SK-N-SH (cell line): ENCODE results near the gene HSD17B12. TPM values are rescaled to one million over a fixed set of nuclear protein-coding genes. Genes with fewer than 3 reads are reported as not detected.

Experiments
- CTCF ChIA-PET: fragments of 300-600, 350-600 bp; formaldehyde crosslinking; extraction: SDS; loops from one replicate; lab custom pipeline; 2021; lab: Yijun Ruan, JAX
- POLR2A ChIA-PET: fragments of 350-600 bp; sonication (Branson Sonifier 250); formaldehyde crosslinking; extraction: SDS; loops from one replicate; lab custom pipeline; 2020; ENCODE audit warnings: antibody characterized with exemption, inconsistent platforms; lab: Yijun Ruan, JAX
- DNase-seq: peaks from one replicate; pipeline ENCODE4 v3.0.0; 2012
- H2AFZ ChIP-seq: fragments of 200-600 bp; sonication (generic); 2 replicates; pipeline ENCODE4 v1.8.1; 2016; ENCODE audit warnings: antibody characterized with exemption, mild to moderate bottlenecking, low read depth
- H3F3A ChIP-seq: fragments of 200-600 bp; sonication (generic); replicated peaks from 2 replicates; pipeline ENCODE3; 2016; ENCODE audit warnings: antibody characterized with exemption, mild to moderate bottlenecking; ENCODE audit not compliant: insufficient read depth
- H3K27ac ChIP-seq, 2 experiments: fragments of 200-500 bp in 1 of 2; fragments of 200-600 bp in 1 of 2; sonication (Bioruptor generic) in 1 of 2; sonication (generic), shearing (Covaris generic) in 1 of 2; 2 replicates each; pipeline versions ENCODE4 v1.5.1 to v1.6.1; 2014 to 2016; ENCODE audit warnings: low read depth in 2 of 2, inconsistent platforms in 1 of 2, low read length in 1 of 2, mild to moderate bottlenecking in 1 of 2, mixed read lengths in 1 of 2
- H3K27me3 ChIP-seq: fragments of 200-600 bp; sonication (generic), shearing (Covaris generic); 2 replicates; pipeline ENCODE4 v1.6.1; 2016; ENCODE audit warnings: mixed run types; ENCODE audit not compliant: insufficient read depth
- H3K36me3 ChIP-seq, 2 experiments: fragments of 200-500 bp in 1 of 2; fragments of 200-600 bp in 1 of 2; sonication (Bioruptor generic) in 1 of 2; sonication (generic) in 1 of 2; replicated peaks in 1 of 2; 2 replicates each; pipeline versions ENCODE3 to v1.5.1; 2014 to 2016; ENCODE audit warnings: low read length in 1 of 2, mild to moderate bottlenecking in 1 of 2; ENCODE audit not compliant: insufficient read depth in 2 of 2, control insufficient read depth in 1 of 2
- H3K4me1 ChIP-seq, 2 experiments: fragments of 200-500 bp in 1 of 2; fragments of 200-600 bp in 1 of 2; sonication (Bioruptor generic) in 1 of 2; sonication (generic), shearing (Covaris generic) in 1 of 2; 2 replicates each; pipeline versions ENCODE4 v1.5.1 to v1.6.1; 2014 to 2016; ENCODE audit warnings: low read depth in 1 of 2, low read length in 1 of 2, mixed run types in 1 of 2; ENCODE audit not compliant: insufficient read depth in 2 of 2, control insufficient read depth in 1 of 2
- H3K4me2 ChIP-seq: fragments of 200-600 bp; sonication (generic), shearing (Covaris generic); 2 replicates; pipeline ENCODE4 v1.6.1; 2017; ENCODE audit warnings: mixed run types
- H3K4me3 ChIP-seq, 2 experiments: fragments of 200-500 bp in 1 of 2; fragments of 200-600 bp in 1 of 2; sonication (Bioruptor generic) in 1 of 2; sonication (generic), shearing (Covaris generic) in 1 of 2; 2 replicates each; pipeline versions ENCODE4 v1.5.1 to v1.8.1; 2014 to 2016; ENCODE audit warnings: low read depth in 2 of 2, inconsistent platforms in 1 of 2, low read length in 1 of 2, mild to moderate bottlenecking in 1 of 2, mixed read lengths in 1 of 2, moderate library complexity in 1 of 2
- H3K79me2 ChIP-seq: fragments of 200-600 bp; sonication (generic); 2 replicates; pipeline ENCODE4 v1.8.1; 2017; ENCODE audit warnings: mild to moderate bottlenecking; ENCODE audit not compliant: insufficient read depth
- H3K9ac ChIP-seq: fragments of 200-600 bp; sonication (generic); 2 replicates; pipeline ENCODE4 v1.6.1; 2017; ENCODE audit warnings: mixed run types
- H3K9me2 ChIP-seq: fragments of 200-600 bp; sonication (generic); 2 replicates; pipeline ENCODE4 v1.6.1; 2017; ENCODE audit warnings: mixed run types
- H3K9me3 ChIP-seq: fragments of 200-600 bp; sonication (generic); 2 replicates; pipeline ENCODE4 v1.6.1; 2017; ENCODE audit warnings: mixed run types, mild to moderate bottlenecking, moderate library complexity
- H4K20me1 ChIP-seq: fragments of 200-600 bp; sonication (generic); 2 replicates; pipeline ENCODE4 v1.6.1; 2017; ENCODE audit warnings: mild to moderate bottlenecking, mixed run types; ENCODE audit not compliant: insufficient read depth
- EP300 ChIP-seq, 2 experiments: IDR thresholded peaks; 2 replicates each; pipeline versions ENCODE4 v1.4.0 to v1.6.1; 2012; ENCODE audit warnings: borderline replicate concordance in 1 of 2, low read depth in 1 of 2, low read length in 1 of 2
- FOXJ3 ChIP-seq: sonication (generic); formaldehyde crosslinking; IDR thresholded peaks from 2 replicates; pipeline ENCODE4 v1.5.1; 2020; ENCODE audit warnings: mild to moderate bottlenecking, missing genetic modification reagents
- GATA2 ChIP-seq: sonication (generic); formaldehyde crosslinking; IDR thresholded peaks from 2 replicates; pipeline ENCODE4 v1.5.0; 2020; ENCODE audit warnings: mild to moderate bottlenecking, missing genetic modification reagents
- JUND ChIP-seq: IDR thresholded peaks from 2 replicates; pipeline ENCODE4 v1.4.0; 2012
- MXI1 ChIP-seq: IDR thresholded peaks from 2 replicates; pipeline ENCODE4 v1.6.1; 2012; ENCODE audit warnings: mild to moderate bottlenecking, low read depth, low read length, improper control_type of control experiment
- RAD21 ChIP-seq: IDR thresholded peaks from 2 replicates; pipeline ENCODE4 v1.6.1; 2012; ENCODE audit warnings: mild to moderate bottlenecking, low read length
- RCOR1 ChIP-seq: fragments of 150-350 bp; IDR thresholded peaks from 2 replicates; pipeline ENCODE4 v1.6.1; 2017; ENCODE audit warnings: antibody characterized with exemption, low read length
- RFX5 ChIP-seq: IDR thresholded peaks from 2 replicates; pipeline ENCODE4 v1.6.1; 2012; ENCODE audit warnings: mild to moderate bottlenecking, improper control_type of control experiment, low read length
- RXRA ChIP-seq: IDR thresholded peaks from 2 replicates; pipeline ENCODE4 v1.4.0; 2012; ENCODE audit warnings: low read depth, mild to moderate bottlenecking, borderline replicate concordance
- TCF12 ChIP-seq: IDR thresholded peaks from 2 replicates; pipeline ENCODE4 v1.4.0; 2012
- WGBS: methylation state at CpG from one replicate; pipeline ENCODE4 v1.1.6; 2017; ENCODE audit warnings: low lambda C conversion rate; 5-methylcytosine and 5-hydroxymethylcytosine counted together
- polyA plus RNA-seq, 3 experiments: library from polyadenylated mRNA; depleted of rRNA; stranded (reverse); fragments of >200 nt; gene quantifications; 2 replicates each; pipeline ENCODE4 v1.2.3, GENCODE V29; 2012
- TF ChIP-seq, protein P1 (sequence below): IDR thresholded peaks from 2 replicates; pipeline ENCODE4 v1.4.0; 2012; ENCODE audit warnings: low read depth, borderline replicate concordance
- TF ChIP-seq, protein P2 (sequence below): IDR thresholded peaks from 2 replicates; pipeline ENCODE4 v1.6.1; 2012; ENCODE audit warnings: mild to moderate bottlenecking, low read depth, low read length, moderate library complexity

HSD17B12 gene
- polyA plus RNA-seq, 1 of the 3 experiments (the other 2 are of a cell fraction), result 19.7 TPM

DNA sequence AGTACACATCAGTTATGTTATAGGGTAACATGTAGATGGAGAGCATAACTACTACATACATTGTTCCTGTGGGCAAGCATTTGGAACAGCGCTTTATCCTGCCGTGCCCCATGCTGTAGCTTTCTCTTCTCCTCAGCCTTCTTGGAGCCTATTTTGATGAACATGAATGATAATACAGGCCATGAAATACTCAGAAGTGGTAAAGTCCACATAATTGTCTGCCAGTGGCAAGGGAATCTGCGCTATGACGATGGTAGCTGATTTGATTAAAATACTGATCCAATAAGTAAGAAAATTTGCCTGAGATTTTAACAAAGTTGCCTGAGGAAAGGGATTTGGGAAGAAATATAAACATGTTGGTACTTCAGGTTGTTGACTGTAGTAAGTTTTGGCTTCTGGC lies 223.4 kb downstream of the HSD17B12 start:
- no peak overlapping the region for H3K4me3 ChIP-seq
- POLR2A ChIA-PET, result interaction anchor here (0.7 to 4.5 kb wide), 6 partner anchors 11 to 84 kb away, joined by 3 to 47 read pairs (median 8); partner anchors contain the start of gene C11orf96
- H3K9ac ChIP-seq, result no peak overlapping the region
- WGBS, result 71% methylated on average over 4 of the region's 4 CpGs
- no peaks in the 10 kb centered on the region for H4K20me1 ChIP-seq
- TF ChIP-seq, protein P1, sequence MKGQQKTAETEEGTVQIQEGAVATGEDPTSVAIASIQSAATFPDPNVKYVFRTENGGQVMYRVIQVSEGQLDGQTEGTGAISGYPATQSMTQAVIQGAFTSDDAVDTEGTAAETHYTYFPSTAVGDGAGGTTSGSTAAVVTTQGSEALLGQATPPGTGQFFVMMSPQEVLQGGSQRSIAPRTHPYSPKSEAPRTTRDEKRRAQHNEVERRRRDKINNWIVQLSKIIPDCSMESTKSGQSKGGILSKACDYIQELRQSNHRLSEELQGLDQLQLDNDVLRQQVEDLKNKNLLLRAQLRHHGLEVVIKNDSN, result no peak
- TF ChIP-seq, protein P2, sequence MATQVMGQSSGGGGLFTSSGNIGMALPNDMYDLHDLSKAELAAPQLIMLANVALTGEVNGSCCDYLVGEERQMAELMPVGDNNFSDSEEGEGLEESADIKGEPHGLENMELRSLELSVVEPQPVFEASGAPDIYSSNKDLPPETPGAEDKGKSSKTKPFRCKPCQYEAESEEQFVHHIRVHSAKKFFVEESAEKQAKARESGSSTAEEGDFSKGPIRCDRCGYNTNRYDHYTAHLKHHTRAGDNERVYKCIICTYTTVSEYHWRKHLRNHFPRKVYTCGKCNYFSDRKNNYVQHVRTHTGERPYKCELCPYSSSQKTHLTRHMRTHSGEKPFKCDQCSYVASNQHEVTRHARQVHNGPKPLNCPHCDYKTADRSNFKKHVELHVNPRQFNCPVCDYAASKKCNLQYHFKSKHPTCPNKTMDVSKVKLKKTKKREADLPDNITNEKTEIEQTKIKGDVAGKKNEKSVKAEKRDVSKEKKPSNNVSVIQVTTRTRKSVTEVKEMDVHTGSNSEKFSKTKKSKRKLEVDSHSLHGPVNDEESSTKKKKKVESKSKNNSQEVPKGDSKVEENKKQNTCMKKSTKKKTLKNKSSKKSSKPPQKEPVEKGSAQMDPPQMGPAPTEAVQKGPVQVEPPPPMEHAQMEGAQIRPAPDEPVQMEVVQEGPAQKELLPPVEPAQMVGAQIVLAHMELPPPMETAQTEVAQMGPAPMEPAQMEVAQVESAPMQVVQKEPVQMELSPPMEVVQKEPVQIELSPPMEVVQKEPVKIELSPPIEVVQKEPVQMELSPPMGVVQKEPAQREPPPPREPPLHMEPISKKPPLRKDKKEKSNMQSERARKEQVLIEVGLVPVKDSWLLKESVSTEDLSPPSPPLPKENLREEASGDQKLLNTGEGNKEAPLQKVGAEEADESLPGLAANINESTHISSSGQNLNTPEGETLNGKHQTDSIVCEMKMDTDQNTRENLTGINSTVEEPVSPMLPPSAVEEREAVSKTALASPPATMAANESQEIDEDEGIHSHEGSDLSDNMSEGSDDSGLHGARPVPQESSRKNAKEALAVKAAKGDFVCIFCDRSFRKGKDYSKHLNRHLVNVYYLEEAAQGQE, result no peak
- TF ChIP-seq TCF12 (0 out of 2 replicates have a peak, but pooled peaks have one; percentile 13), MXI1 (peak; percentile 18; the same call in 1 of the 2 replicates), EP300 (IDR thresholded peaks at IDR 0.05; ENCODE audit: borderline replicate concordance in 1 of 2, low read depth in 1 of 2, low read length in 1 of 2) (peak in 1 of 2 experiments; percentile 89; a peak in 2 of 4 replicates), RCOR1 (peak; percentile 56; the same call in 1 of the 2 replicates), RFX5 (no peak), RXRA (no peak), JUND (no peak), FOXJ3 (CRISPR knock-in tag) (no peak), GATA2 (peak; percentile 70), RAD21 (peak; percentile 23; the same call in 1 of the 2 replicates)
- TF ChIP-seq, all 33 proteins: peak for 6
- H3K9me3 ChIP-seq, result no peaks in the 10 kb centered on the region
- no peaks in the 10 kb centered on the region for H3K27me3 ChIP-seq
- H3K36me3 ChIP-seq, result peaks cover 36 to 50% of the 10 kb centered on the region in 2 experiments
- no peaks in the 10 kb centered on the region for H3K79me2 ChIP-seq
- H3K4me2 ChIP-seq, result no peak overlapping the region
- CTCF ChIA-PET, result interaction anchor here (1.1 to 9.2 kb wide), 7 partner anchors 10 to 79 kb away, joined by 3 to 90 read pairs (median 13); partner anchors contain the start of gene C11orf96
- peaks cover 0 to 47% of the 10 kb centered on the region in 2 experiments; a peak in 2 of 4 replicates for H3K4me1 ChIP-seq
- no peaks in the 10 kb centered on the region for H3F3A ChIP-seq
- H3K27ac ChIP-seq, result peak overlapping the region; percentile 51 to 100; a peak in 3 of 4 replicates
- no peaks in the 10 kb centered on the region for H3K9me2 ChIP-seq
- H2AFZ ChIP-seq, result no peak overlapping the region
- DNase-seq, result peak; percentile 48
